ENCODE measurements around the gene DNAH3.
"Not testable (repeated sequence)": the region's sequence is repeated elsewhere in the genome, so short reads cannot be mapped to it uniquely, and the experiment has no call there.

Gene DNAH3

GRCh38 chr16:20995711-20996110 is 154.9 kb downstream of the DNAH3 start:
- no peak for DNase-seq (ENCODE audit: low read depth)

- DNase-seq (ENCODE audit: low read depth): not testable (repeated sequence)
These were observed 161.1 kb downstream of the DNAH3 start for GRCh38 chr16:20989496-20990070.

GRCh38 chr16:20987049-20987448 is 163.6 kb downstream of the DNAH3 start:
- DNase-seq (ENCODE audit: low read depth): no peak

GRCh38 chr16:20984019-20984418 is 166.6 kb downstream of the DNAH3 start:
- DNase-seq (ENCODE audit: low read depth): no peak

GRCh38 chr16:20976576-20976975 is 174.1 kb downstream of the DNAH3 start:
- DNase-seq (ENCODE audit: low read depth): no peak

- not testable (repeated sequence) for DNase-seq (ENCODE audit: low read depth)
These were observed 177.4 kb downstream of the DNAH3 start for GRCh38 chr16:20973201-20973600.

GRCh38 chr16:20971401-20971800 is 179.2 kb downstream of the DNAH3 start:
- DNase-seq (ENCODE audit: low read depth): no peak

GRCh38 chr16:20969386-20969785 is 181.3 kb downstream of the DNAH3 start:
- DNase-seq (ENCODE audit: low read depth): no peak

- DNase-seq (ENCODE audit: low read depth): no peak
These were observed 181.9 kb downstream of the DNAH3 start for GRCh38 chr16:20968765-20969164.

- no peak for DNase-seq (ENCODE audit: low read depth)
These were observed 189.7 kb downstream of the DNAH3 start for GRCh38 chr16:20960899-20961298.

GRCh38 chr16:20957153-20957552 is 193.5 kb downstream of the DNAH3 start:
- no peak for DNase-seq (ENCODE audit: low read depth)

GRCh38 chr16:20956319-20956718 is 194.3 kb downstream of the DNAH3 start:
- peak; percentile 18 for DNase-seq (ENCODE audit: low read depth)

- DNase-seq (ENCODE audit: low read depth): no peak
These were observed 196.1 kb downstream of the DNAH3 start for GRCh38 chr16:20954574-20954973.

GRCh38 chr16:20952139-20952920 is 198.3 kb downstream of the DNAH3 start:
- DNase-seq (ENCODE audit: low read depth): no peak

GRCh38 chr16:20950294-20950693 is 200.4 kb downstream of the DNAH3 start:
- DNase-seq (ENCODE audit: low read depth): no peak

- DNase-seq (ENCODE audit: low read depth): no peak
These were observed 201.0 kb downstream of the DNAH3 start for GRCh38 chr16:20949660-20950059.

- DNase-seq (ENCODE audit: low read depth): no peak
These were observed 202.2 kb downstream of the DNAH3 start for GRCh38 chr16:20948444-20948843.

GRCh38 chr16:20946015-20946629 is 204.5 kb downstream of the DNAH3 start:
- DNase-seq (ENCODE audit: low read depth): no peak

- not testable (repeated sequence) for DNase-seq (ENCODE audit: low read depth)
These were observed 205.1 kb downstream of the DNAH3 start for GRCh38 chr16:20945575-20945875.

GRCh38 chr16:20944861-20945574 is 205.6 kb downstream of the DNAH3 start:
- no peak for DNase-seq (ENCODE audit: low read depth)

GRCh38 chr16:20942256-20942655 is 208.4 kb downstream of the DNAH3 start:
- DNase-seq (ENCODE audit: low read depth): no peak

GRCh38 chr16:20941636-20941926 is 209.1 kb downstream of the DNAH3 start:
- DNase-seq (ENCODE audit: low read depth): no peak

Measured in fibroblast of the conjunctiva (primary cell).